GM12892 (cell line): Measurements from ENCODE around the gene CLDN34.

Experiments
- POLR2A ChIP-seq: IDR thresholded peaks from 2 replicates; pipeline ENCODE4 v1.6.1; 2011; ENCODE audit warnings: low read depth, low read length, control low read depth
- POLR2AphosphoS5 ChIP-seq: IDR thresholded peaks from 2 replicates; pipeline ENCODE4 v1.6.1; 2011; ENCODE audit warnings: low read depth, low read length, control low read depth

- TF ChIP-seq POLR2A (no peak), POLR2AphosphoS5 (no peak)
Observed at GRCh38 chrX:9942086-9942485, 25.1 kb upstream of the CLDN34 start.
